ENCODE results near the gene ALDH1B1. TPM values are rescaled to one million over a fixed set of nuclear protein-coding genes. Genes with fewer than 3 reads are reported as not detected.

The ALDH1B1 gene
- total RNA-seq, 1 experiment from 2014 or later = 35.7 TPM

- intact Hi-C loops (cut with micrococcal nuclease; ENCODE audit: unreplicated experiment) = loop anchor here (10.0 kb wide), 1 partner anchor 78 kb away; no protein-coding TSS in a partner anchor
- Mint-ChIP-seq H3K4me1 (ENCODE audit: low read depth, unreplicated experiment) (no peaks in the 10 kb centered on the region), H3K36me3 (ENCODE audit: insufficient read depth, unreplicated experiment) (no peaks in the 10 kb centered on the region), H3K9me3 (ENCODE audit: unreplicated experiment) (no peaks in the 10 kb centered on the region), H3K27me3 (ENCODE audit: insufficient read depth, unreplicated experiment) (peaks cover 2% of the 10 kb centered on the region), H3K4me3 (ENCODE audit: unreplicated experiment) (no peak overlapping the region), H3K27ac (ENCODE audit: unreplicated experiment) (no peak overlapping the region)
- POLR2A ChIA-PET = no interaction called here
- Histone ChIP-seq H3K4me3 (ENCODE audit: low read depth, low read length) (no peak overlapping the region), H3K36me3 (ENCODE audit: control insufficient read depth, insufficient read depth, low read length) (no peaks in the 10 kb centered on the region), H3K4me1 (no peaks in the 10 kb centered on the region), H3K27me3 (replicated peaks; ENCODE audit: control insufficient read depth, insufficient read depth, low read length) (no peaks in the 10 kb centered on the region), H3K9me3 (no peaks in the 10 kb centered on the region)
- DNase-seq = no peak
- BruUV-seq (replicated peaks) = no TSS peak
- no peak for TF ChIP-seq CTCF (IDR thresholded peaks at IDR 0.05; ENCODE audit: insufficient read depth in 1 of 2, low read depth in 1 of 2, low read length in 1 of 2, severe bottlenecking in 1 of 2, unreplicated experiment in 1 of 2)
- CTCF ChIA-PET = no interaction called here
Observed at GRCh38 chr9:38352530-38353328, 39.8 kb upstream of the ALDH1B1 start.

- no peak overlapping the region for H3K4me3 Mint-ChIP-seq (ENCODE audit: unreplicated experiment)
- H3K4me1 Mint-ChIP-seq (ENCODE audit: low read depth, unreplicated experiment) = no peaks in the 10 kb centered on the region
- DNase-seq = no peak
- no TSS peak for BruUV-seq (replicated peaks)
- Histone ChIP-seq H3K36me3 (ENCODE audit: control insufficient read depth, insufficient read depth, low read length) (no peaks in the 10 kb centered on the region), H3K4me1 (no peaks in the 10 kb centered on the region), H3K4me3 (ENCODE audit: low read depth, low read length) (no peak overlapping the region), H3K9me3 (no peaks in the 10 kb centered on the region), H3K27me3 (replicated peaks; ENCODE audit: control insufficient read depth, insufficient read depth, low read length) (no peaks in the 10 kb centered on the region)
- H3K36me3 Mint-ChIP-seq (ENCODE audit: insufficient read depth, unreplicated experiment) = no peaks in the 10 kb centered on the region
- intact Hi-C loops (cut with micrococcal nuclease; ENCODE audit: unreplicated experiment) = loop anchor here (5.0 to 10.0 kb wide), 2 partner anchors 80 to 608 kb away; no protein-coding TSS in a partner anchor
- no peak overlapping the region for H3K27ac Mint-ChIP-seq (ENCODE audit: unreplicated experiment)
- TF ChIP-seq CTCF (IDR thresholded peaks at IDR 0.05; ENCODE audit: insufficient read depth in 1 of 2, low read depth in 1 of 2, low read length in 1 of 2, severe bottlenecking in 1 of 2, unreplicated experiment in 1 of 2) = no peak
- H3K27me3 Mint-ChIP-seq (ENCODE audit: insufficient read depth, unreplicated experiment) = no peaks in the 10 kb centered on the region
- ChIA-PET CTCF (no interaction called here), POLR2A (no interaction called here)
- H3K9me3 Mint-ChIP-seq (ENCODE audit: unreplicated experiment) = no peaks in the 10 kb centered on the region
Observed at GRCh38 chr9:38355115-38355514, 37.4 kb upstream of the ALDH1B1 start.

- Histone ChIP-seq H3K4me3 (ENCODE audit: low read depth, low read length) (no peak overlapping the region), H3K36me3 (ENCODE audit: control insufficient read depth, insufficient read depth, low read length) (no peaks in the 10 kb centered on the region), H3K27me3 (replicated peaks; ENCODE audit: control insufficient read depth, insufficient read depth, low read length) (no peaks in the 10 kb centered on the region), H3K9me3 (no peaks in the 10 kb centered on the region), H3K4me1 (no peaks in the 10 kb centered on the region)
- POLR2A ChIA-PET = no interaction called here
- CTCF ChIA-PET = no interaction called here
- Mint-ChIP-seq H3K27me3 (ENCODE audit: insufficient read depth, unreplicated experiment) (no peaks in the 10 kb centered on the region), H3K27ac (ENCODE audit: unreplicated experiment) (no peak overlapping the region), H3K4me1 (ENCODE audit: low read depth, unreplicated experiment) (no peaks in the 10 kb centered on the region), H3K36me3 (ENCODE audit: insufficient read depth, unreplicated experiment) (no peaks in the 10 kb centered on the region), H3K4me3 (ENCODE audit: unreplicated experiment) (no peak overlapping the region), H3K9me3 (ENCODE audit: unreplicated experiment) (no peaks in the 10 kb centered on the region)
- no peak for DNase-seq
- no TSS peak for BruUV-seq (replicated peaks)
- intact Hi-C loops (cut with micrococcal nuclease; ENCODE audit: unreplicated experiment) = loop anchor here (5.0 to 10.0 kb wide), 2 partner anchors 81 to 608 kb away; no protein-coding TSS in a partner anchor
- TF ChIP-seq CTCF (IDR thresholded peaks at IDR 0.05; ENCODE audit: insufficient read depth in 1 of 2, low read depth in 1 of 2, low read length in 1 of 2, severe bottlenecking in 1 of 2, unreplicated experiment in 1 of 2) = no peak
Observed at GRCh38 chr9:38355517-38356120, 36.9 kb upstream of the ALDH1B1 start.

All from Caco-2 (cell line).